K562 (cell line): Measurements from ENCODE around the gene PCSK1. TPM values are rescaled to one million over a fixed set of nuclear protein-coding genes. Genes with fewer than 3 reads are reported as not detected.

Experiments
- ATAC-seq: fragments of 200-7000 bp; cut with Tn5 transposase; 3 replicates; pipeline ENCODE4 v1.9.1; 2020; ENCODE audit warnings: moderate library complexity
- BruUV-seq: library from RNA; stranded (reverse); fragments of 400-500 nt; replicated peaks from 2 replicates; lab custom pipeline; 2021; lab: Mats Ljungman, UMichigan
- CTCF ChIA-PET: fragments of 300-600 bp; formaldehyde crosslinking; extraction: SDS; loops from one replicate; lab custom pipeline; 2021; ENCODE audit warnings: low intra/inter-chr PET ratio; lab: Yijun Ruan, JAX
- POLR2A ChIA-PET: fragments of 300-600, 350-650 bp; sonication (Branson Sonifier 250); formaldehyde crosslinking; extraction: SDS; loops from one replicate; lab custom pipeline; 2021; ENCODE audit warnings: antibody characterized with exemption, inconsistent platforms; lab: Yijun Ruan, JAX
- DNase-seq, 4 experiments: peaks; one replicate each; pipeline versions ENCODE4 v3.0.0 to v3.0.0-alpha.2; 2011 to 2018; ENCODE audit warnings: low spot score in 3 of 4, mixed read lengths in 3 of 4; ENCODE audit errors: extremely low read depth in 1 of 4
- FAIRE-seq: peaks from 2 replicates; lab custom pipeline; 2011; peaks lifted over from hg19 to GRCh38; lab: Jason Lieb, UNC
- H2AFZ ChIP-seq: 2 replicates; pipeline ENCODE4 v1.6.0; 2011; ENCODE audit warnings: low read depth, low read length, control low read depth, inconsistent platforms
- H3K27ac ChIP-seq: fragments of 200-600 bp; 3 replicates; pipeline ENCODE4 v1.8.0; 2011; ENCODE audit warnings: low read depth, mild to moderate bottlenecking, control low read depth, inconsistent platforms, low read length, moderate library complexity, mixed read lengths; ENCODE audit errors: extremely low read depth
- H3K27me3 ChIP-seq, 2 experiments: fragments of 300-600 bp in 1 of 2; 2 replicates in 1 of 2; 3 replicates in 1 of 2; pipeline versions ENCODE4 v1.6.0 to v1.8.0; 2011; ENCODE audit warnings: inconsistent platforms in 2 of 2, low read length in 2 of 2, mild to moderate bottlenecking in 1 of 2, mixed read lengths in 1 of 2, moderate library complexity in 1 of 2; ENCODE audit not compliant: control insufficient read depth in 2 of 2, insufficient read depth in 2 of 2
- H3K36me3 ChIP-seq: fragments of 300-600 bp; 3 replicates; pipeline ENCODE4 v1.8.0; 2011; ENCODE audit warnings: mild to moderate bottlenecking, low read length, inconsistent platforms; ENCODE audit not compliant: control insufficient read depth, insufficient read depth
- H3K4me1 ChIP-seq, 2 experiments: fragments of 200-600 bp in 1 of 2; replicated peaks in 1 of 2; 2 replicates in 1 of 2; 3 replicates in 1 of 2; pipeline versions ENCODE4 v1.5.1 to v1.8.0; 2011; ENCODE audit warnings: inconsistent platforms in 2 of 2, low read length in 2 of 2, mild to moderate bottlenecking in 1 of 2, mixed read lengths in 1 of 2, moderate library complexity in 1 of 2; ENCODE audit not compliant: control insufficient read depth in 2 of 2, insufficient read depth in 2 of 2
- H3K4me2 ChIP-seq: 2 replicates; pipeline ENCODE4 v1.6.1; 2011; ENCODE audit warnings: low read length, control low read depth, inconsistent platforms, mixed read lengths; ENCODE audit not compliant: insufficient read depth
- H3K4me3 ChIP-seq: fragments of 200-600 bp; sonication (generic), shearing (Covaris generic); 2 replicates; pipeline ENCODE4 v1.5.1; 2016; ENCODE audit warnings: control low read depth, inconsistent platforms
- H3K79me2 ChIP-seq: fragments of 200-600 bp; 3 replicates; pipeline ENCODE4 v1.8.0; 2011; ENCODE audit warnings: low read length, inconsistent platforms; ENCODE audit not compliant: control insufficient read depth, insufficient read depth
- H3K9ac ChIP-seq, 2 experiments: 2 replicates each; pipeline versions ENCODE4 v1.6.0 to v1.6.1; 2011; ENCODE audit warnings: low read depth in 2 of 2, low read length in 2 of 2, control low read depth in 1 of 2, inconsistent platforms in 1 of 2, mild to moderate bottlenecking in 1 of 2, mixed read lengths in 1 of 2; ENCODE audit not compliant: insufficient read depth in 1 of 2
- H3K9me1 ChIP-seq: one replicate; pipeline ENCODE4 v1.6.0; 2011; ENCODE audit warnings: inconsistent platforms, mild to moderate bottlenecking, low read length, moderate library complexity; ENCODE audit not compliant: control insufficient read depth, insufficient read depth
- H3K9me3 ChIP-seq: replicated peaks from 2 replicates; pipeline ENCODE4 v1.5.1; 2011; ENCODE audit warnings: low read depth, low read length, inconsistent platforms; ENCODE audit not compliant: control insufficient read depth, insufficient read depth
- H4K20me1 ChIP-seq: replicated peaks from 2 replicates; pipeline ENCODE4 v1.6.1; 2011; ENCODE audit warnings: low read length, inconsistent platforms, mixed read lengths; ENCODE audit not compliant: control insufficient read depth, insufficient read depth
- CTCF ChIP-seq, 3 experiments: IDR thresholded peaks in 2 of 3; conservative IDR thresholded peaks in 1 of 3; 2 replicates each; pipeline ENCODE4 v1.5.1; 2011 to 2012; ENCODE audit warnings: low read length in 3 of 3, mild to moderate bottlenecking in 3 of 3, control low read depth in 2 of 3, improper control_type of control experiment in 1 of 3, inconsistent platforms in 1 of 3, low read depth in 1 of 3, mixed read lengths in 1 of 3, moderate library complexity in 1 of 3; ENCODE audit not compliant: insufficient read depth in 2 of 3
- DNMT1 ChIP-seq: fragments of 450-650 bp; IDR thresholded peaks from 2 replicates; pipeline ENCODE4 v1.6.1; 2016; ENCODE audit warnings: antibody characterized with exemption, mild to moderate bottlenecking
- ELF1 ChIP-seq: fragments of 200-800 bp; sonication (Bioruptor generic); IDR thresholded peaks from 2 replicates; pipeline ENCODE4 v1.6.1; 2016; ENCODE audit warnings: missing genetic modification characterization, missing compliant biosample characterization
- ETV5 ChIP-seq: sonication (generic); formaldehyde crosslinking; IDR thresholded peaks from 2 replicates; pipeline ENCODE4 v1.4.0; 2020; ENCODE audit warnings: low read depth, mild to moderate bottlenecking, missing genetic modification reagents
- GABPB2 ChIP-seq: fragments of 250-450 bp; sonication (Bioruptor Pico); conservative IDR thresholded peaks from 2 replicates; pipeline ENCODE4 v1.5.1; 2021; ENCODE audit warnings: mild to moderate bottlenecking
- MIER1 ChIP-seq: fragments of 450-650 bp; IDR thresholded peaks from 2 replicates; pipeline ENCODE4 v1.6.1; 2016; ENCODE audit warnings: antibody characterized with exemption, mild to moderate bottlenecking, low read depth
- MTA1 ChIP-seq: fragments of 450-650 bp; IDR thresholded peaks from 2 replicates; pipeline ENCODE4 v1.6.1; 2017; ENCODE audit warnings: borderline replicate concordance
- PRMT5 ChIP-seq: sonication (generic); formaldehyde crosslinking; IDR thresholded peaks from 2 replicates; pipeline ENCODE4 v1.5.0; 2020; ENCODE audit warnings: missing genetic modification reagents
- PTRF ChIP-seq: fragments of 450-650 bp; IDR thresholded peaks from 2 replicates; pipeline ENCODE4 v1.6.1; 2016; ENCODE audit warnings: mild to moderate bottlenecking, missing genetic modification characterization, missing compliant biosample characterization
- SIRT6 ChIP-seq: IDR thresholded peaks from one replicate; pipeline ENCODE4 v1.6.1; 2012; ENCODE audit warnings: low read depth, mild to moderate bottlenecking, control low read depth, inconsistent platforms, low read length, moderate library complexity
- TFE3 ChIP-seq: fragments of 450-650 bp; formaldehyde crosslinking; IDR thresholded peaks from 2 replicates; pipeline ENCODE4 v1.4.0; 2020; ENCODE audit warnings: mild to moderate bottlenecking, mixed read lengths
- THRAP3 ChIP-seq: fragments of 450-650 bp; IDR thresholded peaks from 2 replicates; pipeline ENCODE4 v1.6.1; 2016; ENCODE audit warnings: mild to moderate bottlenecking, inconsistent platforms, borderline replicate concordance
- ZC3H11A ChIP-seq: IDR thresholded peaks from 2 replicates; pipeline ENCODE4 v1.6.1; 2012; ENCODE audit warnings: low read depth, low read length, improper control_type of control experiment
- ZFP30 ChIP-seq: fragments of 250-450 bp; sonication (Bioruptor Pico); IDR thresholded peaks from 2 replicates; pipeline ENCODE4 v1.8.0; 2022; ENCODE audit warnings: moderate library complexity, mild to moderate bottlenecking, inconsistent platforms, borderline replicate concordance
- ZNF12 ChIP-seq: sonication (generic); formaldehyde crosslinking; IDR thresholded peaks from 2 replicates; pipeline ENCODE4 v1.4.0; 2020; ENCODE audit warnings: mild to moderate bottlenecking, missing genetic modification reagents
- ZNF174 ChIP-seq: fragments of 250-450 bp; sonication (Bioruptor Pico); IDR thresholded peaks from 2 replicates; pipeline ENCODE4 v1.4.0; 2020; ENCODE audit warnings: mild to moderate bottlenecking
- ZNF780A ChIP-seq: fragments of 250-450 bp; sonication (Bioruptor Pico); IDR thresholded peaks from 2 replicates; pipeline ENCODE4 v1.5.0; 2021; ENCODE audit warnings: mild to moderate bottlenecking
- ZSCAN32 ChIP-seq: fragments of 450-650 bp; formaldehyde crosslinking; IDR thresholded peaks from 2 replicates; pipeline ENCODE4 v1.4.0; 2020; ENCODE audit warnings: mild to moderate bottlenecking, moderate library complexity
- whole genome bisulfite sequencing: fragments of 100-300 bp; shearing (Covaris generic); methylation state at CpG from one replicate; pipeline ENCODE4 v1.1.6; 2016; ENCODE audit warnings: low coverage, mixed read lengths; ENCODE audit not compliant: insufficient coverage; ENCODE audit errors: missing lambda C conversion rate; 5-methylcytosine and 5-hydroxymethylcytosine counted together
- in situ Hi-C: fragments of 300-500 bp; cut with MboI; formaldehyde crosslinking; loops from 4 replicates; pipeline ENCODE4 v1.15.0; 2018; ENCODE audit warnings: inconsistent platforms, mixed read lengths
- intact Hi-C: fragments of 100-400 bp; cut with micrococcal nuclease; formaldehyde crosslinking; loops from 2 replicates; pipeline ENCODE4 v1.14.2; 2022
- polyA plus RNA-seq, 8 experiments: library from polyadenylated mRNA; depleted of rRNA in 4 of 8; stranded (reverse) in 5 of 8; unstranded in 3 of 8; fragments of >200 nt; fragmentation: Nextera tagmentation in 2 of 8; fragmentation: Illumina TruSeq in 1 of 8; extraction: Ambion mirVana in 2 of 8; extraction: Trizol in 1 of 8; gene quantifications; 2 replicates each; pipeline versions ENCODE4 v1.2.1 to v1.2.3, GENCODE V29; 2011 to 2014; ENCODE audit warnings: inconsistent platforms in 1 of 8, missing spikeins in 1 of 8
- total RNA-seq, 7 experiments: library from RNA; depleted of rRNA in 6 of 7; stranded (reverse); fragments of >200 nt in 6 of 7; fragmentation: Illumina TruSeq in 2 of 7; extraction: Trizol in 2 of 7; gene quantifications; 2 replicates each; pipeline versions ENCODE4 v1.2.1 to v1.2.3, GENCODE V29; 2011 to 2021; ENCODE audit warnings: low replicate concordance in 1 of 7

Gene PCSK1
- total and polyA plus RNA-seq, 9 of the 15 experiments (the other 6 are each of a cell fraction or from before 2014, with no cell fraction given): not detected

GRCh38 chr5:96391921-96392320, 41.1 kb downstream of the PCSK1 start (continued):
- TF ChIP-seq SIRT6: no peak
- no peak for TF ChIP-seq ZNF12
- TF ChIP-seq ETV5 (CRISPR knock-in tag): no peak

DNA sequence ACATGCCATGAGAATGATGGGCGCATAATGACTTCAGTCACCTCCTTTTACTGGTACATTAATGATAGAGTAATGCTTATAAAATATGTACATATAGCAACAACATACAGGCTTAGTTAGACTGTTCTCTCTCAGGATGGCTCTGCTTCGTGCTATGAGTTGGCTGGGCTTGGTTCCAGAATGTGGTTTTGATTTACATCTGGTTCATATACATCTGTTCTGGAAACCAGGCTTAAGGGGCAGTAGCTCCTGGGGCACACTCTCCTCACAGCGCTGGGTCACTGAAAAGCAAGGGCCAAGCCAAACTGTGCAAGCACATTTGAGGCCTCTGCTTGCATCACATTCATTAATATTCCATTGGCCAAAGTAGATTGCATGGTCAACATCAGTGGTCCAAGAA, 44.9 kb downstream of the PCSK1 start:
- Histone ChIP-seq H3K4me3 (no peak overlapping the region), H3K9ac (no peak overlapping the region), H4K20me1 (no peaks in the 10 kb centered on the region), H2AFZ (no peak overlapping the region), H3K27me3 (peaks cover 0 to 4% of the 10 kb centered on the region in 2 experiments; a peak in 1 of 5 replicates), H3K79me2 (no peaks in the 10 kb centered on the region), H3K9me3 (no peaks in the 10 kb centered on the region), H3K4me2 (no peak overlapping the region), H3K4me1 (no peaks in the 10 kb centered on the region), H3K9me1 (no peaks in the 10 kb centered on the region), H3K36me3 (no peaks in the 10 kb centered on the region), H3K27ac (no peak overlapping the region)
- FAIRE-seq (no peak), DNase-seq (no peak), ATAC-seq (no peak)
- in situ Hi-C loops: no loop called here
- ChIA-PET CTCF (no interaction called here), POLR2A (no interaction called here)
- 0% methylated on average over 3 of the region's 3 CpGs for WGBS
- BruUV-seq: no TSS peak
- intact Hi-C loops: no loop called here
- TF ChIP-seq TFE3 (CRISPR knock-in tag) (no peak), PTRF (tag) (no peak), DNMT1 (no peak), PRMT5 (no peak), ELF1 (no peak), GABPB2 (CRISPR knock-in tag) (no peak), ZNF174 (CRISPR knock-in tag) (no peak), MIER1 (no peak), ZNF780A (CRISPR knock-in tag) (no peak), MTA1 (no peak), CTCF (IDR thresholded peaks at IDR 0.05 in 2 of 3, conservative IDR thresholded peaks at IDR 0.05 in 1 of 3; ENCODE audit: insufficient read depth in 2 of 3, low read depth in 1 of 3, low read length in 3 of 3) (no peak), ZFP30 (CRISPR knock-in tag) (no peak), ZSCAN32 (no peak), ZC3H11A (no peak), THRAP3 (no peak)
